ENCODE measurements around the gene FAM193A.
A peak's percentile ranks its signal among the peaks of the same experiment; 100 is the strongest.
"Not testable (repeated sequence)": the region's sequence is repeated elsewhere in the genome, so short reads cannot be mapped to it uniquely, and the experiment has no call there.

The FAM193A gene

DNA sequence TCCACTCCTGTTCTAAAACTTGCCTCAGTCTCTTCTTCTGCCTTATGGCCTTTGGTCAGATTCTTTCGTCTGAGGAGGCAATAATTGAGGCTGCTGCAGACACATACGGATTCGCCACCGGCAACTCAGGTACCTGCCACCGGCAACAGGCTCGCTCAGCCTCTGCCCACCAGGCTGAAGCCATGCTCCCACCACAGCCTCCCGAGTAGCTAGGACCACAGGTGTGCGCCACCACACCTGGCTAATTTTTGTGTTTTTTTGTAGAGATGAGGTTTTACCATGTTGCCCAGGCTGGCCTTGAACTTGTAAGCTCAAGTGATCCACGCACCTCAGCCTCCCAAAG, 193.1 kb downstream of the FAM193A start:
- peaks cover 18% of the 10 kb centered on the region for H3K36me3 Mint-ChIP-seq (ENCODE audit: low read depth)
- H3K27ac Mint-ChIP-seq: no peak overlapping the region
- H3K4me3 Mint-ChIP-seq: no peak overlapping the region
- H3K27me3 Mint-ChIP-seq: no peaks in the 10 kb centered on the region
- peaks cover 4% of the 10 kb centered on the region for H3K4me1 Mint-ChIP-seq
- ATAC-seq (no peak), DNase-seq (no peak)
- peaks cover 1% of the 10 kb centered on the region for H3K9me3 Mint-ChIP-seq

DNA sequence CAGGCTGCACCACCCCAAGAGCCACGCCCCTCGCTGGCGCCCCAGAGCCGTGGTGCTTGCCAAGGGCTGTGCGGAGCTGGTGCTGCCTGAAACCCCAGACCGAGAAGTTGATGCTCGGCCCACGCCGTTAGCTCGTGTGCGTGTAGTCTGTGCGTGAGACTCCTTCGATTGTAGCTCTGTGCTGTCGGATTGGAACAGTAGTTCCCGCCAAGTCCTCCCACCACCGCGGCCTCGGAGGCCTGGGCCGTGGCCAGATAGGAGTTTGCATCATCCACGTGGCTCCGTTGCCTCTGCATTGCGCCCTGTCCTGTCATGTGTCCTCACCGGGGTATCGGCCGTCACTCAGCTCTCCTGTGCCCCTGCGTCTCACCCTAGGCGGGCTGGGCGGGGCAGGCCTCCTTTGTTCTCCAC, 195.5 kb downstream of the FAM193A start:
- H3K9me3 Mint-ChIP-seq: peaks cover 19% of the 10 kb centered on the region
- peaks cover 5% of the 10 kb centered on the region for H3K4me1 Mint-ChIP-seq
- peak overlapping the region; percentile 61 for H3K27ac Mint-ChIP-seq
- DNase-seq (no peak), ATAC-seq (no peak)
- H3K4me3 Mint-ChIP-seq: no peak overlapping the region
- H3K36me3 Mint-ChIP-seq (ENCODE audit: low read depth): peaks cover 32% of the 10 kb centered on the region
- no peaks in the 10 kb centered on the region for H3K27me3 Mint-ChIP-seq

DNA sequence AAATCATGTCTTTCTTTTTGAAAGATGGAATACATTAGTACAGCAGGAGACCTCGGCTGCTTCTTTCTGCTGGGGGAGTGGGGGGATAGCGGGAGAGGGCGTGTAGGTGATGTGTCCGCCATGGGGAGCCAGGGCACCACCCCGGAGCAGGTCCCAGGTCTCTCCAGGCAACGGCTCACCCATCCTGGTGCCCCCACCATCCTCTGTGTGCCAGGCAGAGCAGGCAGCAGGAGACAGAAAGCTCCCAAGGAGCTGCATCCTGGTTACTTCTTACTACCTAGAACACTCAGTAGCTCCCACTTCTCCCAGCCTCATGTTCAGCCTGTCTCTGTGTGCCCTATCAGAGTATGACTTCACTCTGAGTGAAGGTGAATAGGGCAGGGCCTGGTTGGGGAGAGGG, 196.1 kb downstream of the FAM193A start:
- ATAC-seq (no peak), DNase-seq (no peak)
- peak overlapping the region; percentile 26 for H3K27ac Mint-ChIP-seq
- peaks cover 32% of the 10 kb centered on the region for H3K36me3 Mint-ChIP-seq (ENCODE audit: low read depth)
- H3K27me3 Mint-ChIP-seq: no peaks in the 10 kb centered on the region
- no peak overlapping the region for H3K4me3 Mint-ChIP-seq
- peaks cover 19% of the 10 kb centered on the region for H3K9me3 Mint-ChIP-seq
- peaks cover 5% of the 10 kb centered on the region for H3K4me1 Mint-ChIP-seq

DNA sequence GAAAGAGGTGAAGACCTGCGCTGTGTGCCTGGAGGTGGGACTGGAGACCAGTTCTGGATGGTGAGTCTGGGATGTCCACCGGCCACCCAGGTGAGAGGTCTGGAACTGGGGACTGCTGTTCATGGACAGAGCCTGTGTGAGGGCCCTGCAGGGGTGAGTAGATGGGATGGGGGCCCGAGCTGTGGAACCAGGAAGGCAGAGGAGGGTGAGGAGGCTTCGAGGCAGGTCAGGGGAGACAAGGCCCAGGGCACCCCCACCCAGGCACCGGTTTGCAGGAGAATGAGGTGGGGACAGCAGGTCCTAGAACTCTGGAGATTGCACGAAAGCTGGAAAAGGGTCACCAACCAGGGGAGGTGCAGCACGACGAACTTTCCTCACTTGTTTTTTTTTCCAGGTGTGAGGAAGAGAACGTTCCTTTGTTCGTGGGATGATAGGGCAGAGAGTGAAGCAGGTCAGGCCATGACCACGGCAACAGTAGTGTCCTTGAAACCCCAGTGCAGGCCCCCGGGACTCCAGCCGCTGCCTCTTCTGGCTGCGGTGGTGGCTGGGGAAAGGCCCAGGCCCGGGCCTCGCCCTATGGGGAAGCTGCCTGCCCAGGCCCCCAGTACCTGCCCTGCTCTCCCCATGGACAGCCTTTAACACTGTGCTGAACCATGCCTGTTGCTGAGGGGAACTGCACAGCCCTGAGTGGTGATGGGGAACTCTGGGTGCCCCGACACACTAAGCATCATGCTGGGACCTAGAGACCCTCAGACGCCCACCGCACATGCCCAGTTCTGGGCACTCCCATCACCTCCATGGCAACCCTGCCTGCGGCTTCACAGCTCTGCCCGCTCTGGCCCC, 196.8 kb downstream of the FAM193A start:
- peaks cover 32% of the 10 kb centered on the region for H3K36me3 Mint-ChIP-seq (ENCODE audit: low read depth)
- H3K9me3 Mint-ChIP-seq: peaks cover 19% of the 10 kb centered on the region
- no peaks in the 10 kb centered on the region for H3K27me3 Mint-ChIP-seq
- H3K4me3 Mint-ChIP-seq: no peak overlapping the region
- no peak for ATAC-seq
- DNase-seq: no peak
- peaks cover 5% of the 10 kb centered on the region for H3K4me1 Mint-ChIP-seq
- peak overlapping the region; percentile 26 for H3K27ac Mint-ChIP-seq

DNA sequence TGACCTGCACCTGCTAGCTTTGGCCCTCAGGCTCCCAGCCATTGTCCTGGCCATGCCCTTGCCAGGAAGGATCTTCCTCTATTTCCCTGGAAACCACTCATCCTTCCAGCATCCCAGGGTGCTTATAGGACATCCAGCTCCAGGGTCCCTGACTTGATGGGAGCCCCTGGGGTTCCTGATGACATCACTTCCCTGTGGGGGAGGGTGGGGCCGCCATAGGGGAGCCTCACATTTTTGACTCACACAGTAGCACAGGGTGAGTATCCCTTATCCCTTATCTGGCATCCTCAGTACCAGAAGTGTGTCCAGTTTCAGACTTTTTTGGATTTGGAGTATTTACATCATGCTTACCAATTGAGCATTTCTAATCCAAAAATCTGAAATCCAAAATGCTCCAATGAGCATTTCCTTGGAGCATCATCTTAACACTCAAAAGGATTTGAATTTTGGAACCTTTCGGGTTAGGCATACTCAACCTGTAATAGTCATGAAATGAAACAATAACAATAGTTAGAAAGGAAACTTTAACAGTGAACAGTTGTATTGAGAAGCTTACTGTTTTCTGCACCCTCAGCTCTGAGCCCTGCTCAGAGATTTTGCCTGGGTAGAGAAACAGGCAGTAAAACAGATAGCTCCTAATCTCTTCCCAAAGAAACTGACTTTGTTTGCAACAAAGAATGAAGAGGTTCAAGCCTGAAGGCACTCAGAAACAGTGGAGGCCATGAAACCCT, 197.6 kb downstream of the FAM193A start:
- Mint-ChIP-seq H3K9me3 (peaks cover 19% of the 10 kb centered on the region), H3K27ac (no peak overlapping the region), H3K4me1 (peaks cover 5% of the 10 kb centered on the region), H3K36me3 (ENCODE audit: low read depth) (peaks cover 33% of the 10 kb centered on the region), H3K27me3 (no peaks in the 10 kb centered on the region), H3K4me3 (no peak overlapping the region)
- no peak for DNase-seq
- no peak for ATAC-seq

DNA sequence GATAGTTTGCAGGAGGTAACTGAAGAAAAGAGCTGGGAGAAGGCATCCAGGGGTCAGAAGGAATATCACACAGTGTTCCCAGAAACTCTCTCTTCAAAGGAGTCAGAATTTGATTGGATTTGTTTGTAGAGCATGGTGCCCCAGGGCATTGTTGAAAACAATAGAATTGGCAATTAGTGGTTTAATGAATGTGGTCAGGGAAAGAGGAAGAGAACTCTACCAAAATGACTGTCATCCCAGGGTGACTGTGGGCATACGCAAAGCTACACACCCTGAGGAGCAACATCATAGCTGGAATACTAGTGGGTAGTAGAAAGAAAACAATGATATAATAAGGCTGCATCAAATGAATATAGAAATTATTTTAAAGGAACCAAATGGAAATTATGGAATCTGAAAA, 198.2 kb downstream of the FAM193A start:
- H3K9me3 Mint-ChIP-seq: peaks cover 19% of the 10 kb centered on the region
- peaks cover 31% of the 10 kb centered on the region for H3K36me3 Mint-ChIP-seq (ENCODE audit: low read depth)
- DNase-seq: no peak
- ATAC-seq: no peak
- H3K27ac Mint-ChIP-seq: no peak overlapping the region
- H3K4me1 Mint-ChIP-seq: peaks cover 5% of the 10 kb centered on the region
- no peaks in the 10 kb centered on the region for H3K27me3 Mint-ChIP-seq
- no peak overlapping the region for H3K4me3 Mint-ChIP-seq

DNA sequence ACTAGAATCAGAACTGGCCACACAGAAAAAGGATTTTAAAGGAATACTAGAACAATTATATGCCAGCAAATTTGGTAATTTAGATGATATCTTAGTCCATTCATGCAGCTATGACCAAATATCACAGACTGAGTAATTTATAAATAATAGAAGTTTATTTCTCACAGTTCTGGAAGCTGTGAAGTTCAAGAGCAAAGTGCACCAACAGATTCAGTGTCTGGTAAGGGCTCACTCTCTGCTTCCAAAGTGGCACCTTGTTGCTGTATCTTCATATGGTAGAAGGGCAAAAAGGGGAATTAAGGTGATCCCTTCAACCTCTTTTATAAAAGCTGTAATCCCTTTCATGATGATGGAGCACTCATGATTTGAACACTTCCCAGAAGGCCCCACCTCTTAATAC, 199.4 kb downstream of the FAM193A start:
- Mint-ChIP-seq H3K4me3 (no peak overlapping the region), H3K9me3 (peaks cover 19% of the 10 kb centered on the region), H3K27me3 (no peaks in the 10 kb centered on the region), H3K27ac (no peak overlapping the region), H3K36me3 (ENCODE audit: low read depth) (peaks cover 34% of the 10 kb centered on the region), H3K4me1 (peaks cover 5% of the 10 kb centered on the region)
- ATAC-seq (no peak), DNase-seq (no peak)

DNA sequence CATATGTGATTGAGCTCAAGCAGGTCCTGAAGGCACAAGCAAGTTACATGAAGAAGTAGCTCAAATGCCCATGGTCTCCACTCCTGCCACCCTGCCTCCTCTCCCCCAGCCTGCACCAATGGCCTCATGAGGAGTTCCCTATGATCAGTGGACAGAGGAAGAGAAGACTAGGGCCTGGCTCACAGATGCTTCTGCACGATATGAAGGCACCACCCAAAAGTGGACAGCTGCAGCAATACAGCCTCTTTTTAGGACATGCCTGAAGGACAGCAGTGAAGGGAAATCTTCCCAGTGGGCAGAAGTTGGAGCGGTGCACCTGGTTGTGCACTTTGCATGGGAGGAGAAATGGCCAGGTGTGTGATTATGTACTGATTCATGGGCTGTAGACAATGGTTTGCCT, 201.8 kb downstream of the FAM193A start:
- H3K4me3 Mint-ChIP-seq, DNase-seq, H3K4me1 Mint-ChIP-seq, H3K27ac Mint-ChIP-seq, H3K27me3 Mint-ChIP-seq, ATAC-seq: not testable (repeated sequence)
- H3K9me3 Mint-ChIP-seq: peaks cover 19% of the 10 kb centered on the region
- peaks cover 28% of the 10 kb centered on the region for H3K36me3 Mint-ChIP-seq (ENCODE audit: low read depth)

DNA sequence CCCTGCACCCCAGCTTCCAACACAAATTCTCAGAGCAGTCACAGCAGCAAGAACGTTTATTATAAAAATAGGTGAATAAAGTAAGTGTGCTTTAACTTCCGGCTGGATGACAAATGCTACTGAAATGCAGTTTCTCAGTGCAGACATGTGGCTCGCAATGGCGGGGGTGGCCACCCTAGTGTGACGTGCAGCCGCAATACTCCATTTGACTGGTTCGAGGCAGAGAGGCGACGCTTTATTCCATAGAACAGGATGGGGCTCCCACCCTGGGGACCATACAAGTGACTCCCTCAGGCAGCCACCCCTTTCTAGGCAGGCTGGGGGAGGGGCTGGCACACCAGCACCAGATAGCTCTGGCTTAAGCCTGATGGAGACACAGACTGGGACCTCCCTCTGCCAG, 205.2 kb downstream of the FAM193A start:
- H3K27ac Mint-ChIP-seq: no peak overlapping the region
- no peaks in the 10 kb centered on the region for H3K27me3 Mint-ChIP-seq
- H3K36me3 Mint-ChIP-seq (ENCODE audit: low read depth): peaks cover 37% of the 10 kb centered on the region
- ATAC-seq: no peak
- DNase-seq: no peak
- peaks cover 27% of the 10 kb centered on the region for H3K4me1 Mint-ChIP-seq
- peaks cover 3% of the 10 kb centered on the region for H3K9me3 Mint-ChIP-seq
- H3K4me3 Mint-ChIP-seq: no peak overlapping the region

DNA sequence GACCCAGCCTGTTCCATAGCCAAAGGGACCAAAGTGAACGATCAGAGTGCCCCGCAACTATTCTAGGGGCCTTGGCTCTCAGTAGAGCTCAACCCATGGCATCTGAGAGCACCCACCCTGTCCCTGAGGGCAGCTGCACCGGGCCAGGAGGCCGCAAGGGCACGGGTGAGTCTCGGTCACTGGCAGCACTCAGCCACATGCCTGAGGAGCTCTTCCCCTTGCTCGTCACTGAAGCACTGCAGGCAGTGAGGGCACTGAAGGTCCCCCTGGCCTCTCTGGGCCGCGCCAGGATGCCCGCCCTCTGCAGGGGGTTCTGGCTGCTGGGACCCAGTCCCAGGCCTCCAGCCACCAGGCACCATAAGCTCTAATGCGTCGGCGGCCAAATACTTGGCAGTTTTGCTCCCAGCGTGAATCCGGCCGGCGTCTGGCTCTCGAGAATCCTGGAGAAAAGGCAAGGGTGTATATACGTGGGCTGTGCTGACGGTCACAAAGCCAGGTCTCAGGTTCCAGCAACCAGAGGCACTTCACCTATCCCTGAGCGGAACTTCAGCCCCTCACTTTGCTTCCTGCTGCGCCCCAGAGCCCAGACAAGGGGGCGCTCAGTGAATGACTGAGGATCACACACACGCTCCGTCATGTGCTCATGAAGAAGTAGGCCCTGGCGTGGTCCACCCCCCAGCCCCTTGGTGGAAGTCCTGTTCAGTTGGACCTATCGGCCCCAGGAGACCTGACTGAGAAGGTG, 205.8 kb downstream of the FAM193A start:
- no peak overlapping the region for H3K4me3 Mint-ChIP-seq
- ATAC-seq: no peak
- H3K9me3 Mint-ChIP-seq: no peaks in the 10 kb centered on the region
- H3K27me3 Mint-ChIP-seq: no peaks in the 10 kb centered on the region
- peaks cover 41% of the 10 kb centered on the region for H3K36me3 Mint-ChIP-seq (ENCODE audit: low read depth)
- H3K27ac Mint-ChIP-seq: peak overlapping the region; percentile 55
- DNase-seq: no peak
- H3K4me1 Mint-ChIP-seq: peaks cover 33% of the 10 kb centered on the region

DNA sequence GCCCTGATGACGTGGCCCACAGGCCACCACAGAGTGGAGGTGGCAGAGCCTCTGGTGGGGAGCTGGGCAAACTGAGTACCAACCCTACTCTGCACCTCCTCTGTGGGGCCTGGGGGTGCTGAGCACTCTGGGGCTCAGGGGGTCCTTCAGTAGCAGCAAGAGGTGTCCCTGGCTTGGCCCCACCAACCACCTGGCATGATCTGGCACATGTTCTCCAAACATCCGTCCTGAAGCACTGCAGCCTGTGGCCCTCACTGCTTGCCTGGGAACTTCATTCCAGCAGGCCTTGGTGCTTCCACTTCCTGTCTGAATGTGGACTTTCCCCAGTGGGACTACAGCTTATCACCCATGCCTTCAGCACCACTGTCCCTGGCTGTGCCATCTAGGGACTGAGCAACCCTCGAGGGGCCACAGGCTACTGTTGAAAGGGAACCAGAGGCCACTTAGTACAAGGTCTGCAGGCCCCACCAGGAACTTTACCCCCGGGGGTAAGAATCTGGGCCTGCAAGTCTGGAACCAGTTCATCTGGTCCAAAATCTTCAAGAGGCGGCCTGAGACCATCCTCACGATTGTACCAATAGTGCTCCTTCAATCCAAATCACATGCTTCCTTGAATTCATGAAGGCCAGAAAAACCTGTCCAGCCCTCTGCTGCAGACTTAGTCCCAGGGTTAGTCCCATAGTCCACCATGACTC, 206.5 kb downstream of the FAM193A start:
- no peak for ATAC-seq
- no peak overlapping the region for H3K4me3 Mint-ChIP-seq
- peak overlapping the region; percentile 55 for H3K27ac Mint-ChIP-seq
- peaks cover 40% of the 10 kb centered on the region for H3K4me1 Mint-ChIP-seq
- H3K36me3 Mint-ChIP-seq (ENCODE audit: low read depth): peaks cover 48% of the 10 kb centered on the region
- H3K9me3 Mint-ChIP-seq: no peaks in the 10 kb centered on the region
- DNase-seq: no peak
- H3K27me3 Mint-ChIP-seq: no peaks in the 10 kb centered on the region

DNA sequence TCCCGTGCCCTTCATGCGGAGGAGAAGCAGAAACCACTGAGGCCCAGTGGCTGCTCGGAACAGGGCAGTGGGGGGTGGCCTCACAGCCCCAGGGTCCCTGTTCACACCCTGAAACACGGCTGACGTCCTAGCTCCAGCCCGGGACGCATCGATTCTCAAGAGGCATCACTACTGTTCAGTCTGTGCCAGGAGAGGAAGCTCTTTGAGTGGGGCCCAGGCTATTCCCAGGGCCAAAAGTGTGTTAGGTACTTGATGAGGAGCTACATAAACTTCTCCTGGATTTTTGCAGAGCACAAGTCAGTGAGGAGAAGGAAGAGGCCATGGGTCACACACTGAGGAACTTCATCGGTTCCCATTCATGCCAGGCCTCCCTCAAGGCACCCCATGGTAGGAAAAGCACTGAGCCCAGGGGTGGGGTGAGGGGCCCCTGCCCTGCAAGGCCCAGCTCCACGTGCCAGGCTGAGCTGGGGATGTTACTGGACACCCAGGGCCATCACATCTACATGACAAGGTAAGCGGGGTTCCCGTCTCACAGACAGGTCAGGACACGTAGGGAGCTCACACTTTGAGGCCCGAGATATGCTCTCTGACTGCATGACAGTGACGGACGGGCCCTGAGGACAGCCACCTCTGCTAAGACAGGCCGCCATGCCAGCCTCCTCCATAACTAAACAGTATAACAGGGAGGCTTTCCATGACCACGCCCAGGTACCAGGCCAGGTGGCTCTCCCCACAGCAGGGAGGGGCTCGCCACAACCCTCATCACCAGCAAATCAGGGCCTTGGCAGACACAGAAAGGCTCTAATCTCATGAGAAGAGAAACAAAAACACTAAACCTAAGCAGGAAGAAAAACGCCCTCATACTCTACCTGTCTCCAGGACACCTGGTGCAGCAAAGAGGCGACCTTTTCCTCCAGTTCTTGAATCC, 207.3 kb downstream of the FAM193A start:
- H3K27me3 Mint-ChIP-seq: no peaks in the 10 kb centered on the region
- peaks cover 45% of the 10 kb centered on the region for H3K36me3 Mint-ChIP-seq (ENCODE audit: low read depth)
- H3K27ac Mint-ChIP-seq: peak overlapping the region; percentile 55
- no peak for ATAC-seq
- no peak overlapping the region for H3K4me3 Mint-ChIP-seq
- no peaks in the 10 kb centered on the region for H3K9me3 Mint-ChIP-seq
- peaks cover 46% of the 10 kb centered on the region for H3K4me1 Mint-ChIP-seq
- no peak for DNase-seq

DNA sequence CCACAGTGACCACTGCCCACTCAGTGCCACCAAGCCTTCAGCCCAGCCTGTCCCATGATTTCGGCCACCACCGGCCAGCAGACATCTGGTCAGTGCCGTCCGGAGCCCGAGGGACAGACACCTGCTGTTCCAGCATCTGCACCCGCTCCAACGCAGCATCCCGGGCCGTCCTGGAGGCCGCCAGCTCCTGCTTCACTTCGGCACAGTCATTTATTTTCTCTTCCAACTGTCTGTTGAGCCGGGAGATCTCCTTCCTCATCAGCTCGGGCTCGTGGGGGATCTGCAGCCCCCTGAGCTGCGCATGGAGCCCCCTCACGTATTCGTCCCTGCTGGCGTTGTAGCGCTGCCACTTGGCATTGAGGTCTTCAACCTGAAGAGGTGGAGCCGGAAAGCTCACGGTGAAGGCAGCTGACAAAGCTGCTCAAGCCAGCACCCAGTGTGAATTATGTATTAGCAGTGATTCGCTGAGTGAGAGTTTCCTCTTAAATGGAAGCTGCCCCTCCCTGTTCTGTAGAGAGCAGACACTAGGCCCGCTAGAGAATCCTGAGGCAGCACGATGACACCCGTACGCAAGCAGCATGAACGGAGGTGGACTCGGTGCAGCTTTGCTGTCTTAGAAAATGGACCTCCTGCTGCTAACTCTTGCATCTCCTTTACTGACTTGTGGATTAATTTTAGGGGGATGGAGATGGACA, 208.3 kb downstream of the FAM193A start:
- Mint-ChIP-seq H3K27ac (peak overlapping the region; percentile 90), H3K36me3 (ENCODE audit: low read depth) (peaks cover 45% of the 10 kb centered on the region), H3K9me3 (no peaks in the 10 kb centered on the region), H3K4me1 (peaks cover 55% of the 10 kb centered on the region), H3K4me3 (no peak overlapping the region), H3K27me3 (no peaks in the 10 kb centered on the region)
- no peak for ATAC-seq
- no peak for DNase-seq
